Body of pancreas (tissue), 4 donors: ENCODE measurements around the gene TMCO4. TPM values are rescaled to one million over a fixed set of nuclear protein-coding genes. Genes with fewer than 3 reads are reported as not detected.
A peak's percentile ranks its signal among the peaks of the same experiment; 100 is the strongest.

Source experiments
- ATAC-seq: fragments of 150-250 bp; one replicate; pipeline ENCODE4 v1.9.1; 2016
- DNase-seq, 4 donors: peaks; one replicate each; pipeline ENCODE4 v3.0.0-alpha.2; 2019
- H3K27ac ChIP-seq, 4 donors: fragments of 200-600 bp; sonication (generic); 1 replicate in 3 of 4; 2 replicates in 1 of 4; pipeline versions ENCODE4 v1.5.1 to v1.6.1; 2016 to 2019; ENCODE audit warnings: mild to moderate bottlenecking in 1 of 4, mixed read lengths in 1 of 4, moderate library complexity in 1 of 4
- H3K27me3 ChIP-seq, 2 donors: fragments of 200-600 bp; sonication (generic); one replicate each; pipeline ENCODE4 v1.6.0; 2016; ENCODE audit warnings: mild to moderate bottlenecking in 1 of 2
- H3K36me3 ChIP-seq, 2 donors: fragments of 200-600 bp; sonication (generic); replicated peaks in 1 of 2; 2 replicates each; pipeline ENCODE4 v1.5.1; 2016; ENCODE audit warnings: low read depth in 2 of 2; ENCODE audit not compliant: insufficient read depth in 1 of 2
- H3K4me1 ChIP-seq: fragments of 200-600 bp; sonication (generic); one replicate; pipeline ENCODE4 v1.6.0; 2016
- H3K4me3 ChIP-seq, 2 donors: fragments of 200-600 bp; sonication (generic); 1 replicate in 1 of 2; 2 replicates in 1 of 2; pipeline ENCODE4 v1.5.1; 2016 to 2019
- H3K9me3 ChIP-seq, 3 donors: fragments of 200-600 bp; sonication (generic); 1 replicate in 2 of 3; 2 replicates in 1 of 3; pipeline ENCODE4 v1.5.1; 2016
- CTCF ChIP-seq, 7 experiments: fragments of 450-650 bp in 4 of 7; fragments of 200-600 bp in 3 of 7; sonication (generic) in 3 of 7; IDR thresholded peaks; one replicate each; pipeline ENCODE4 v1.5.1; 2016 to 2019; ENCODE audit warnings: antibody characterized with exemption in 7 of 7
- POLR2A ChIP-seq, 3 donors: fragments of 450-650 bp; IDR thresholded peaks; one replicate each; pipeline ENCODE4 v1.6.1; 2016; ENCODE audit warnings: antibody characterized with exemption in 3 of 3, mild to moderate bottlenecking in 2 of 3
- WGBS, 2 donors: methylation state at CpG; one replicate each; pipeline ENCODE4 v1.1.5; 2017; 5-methylcytosine and 5-hydroxymethylcytosine counted together
- intact Hi-C: fragments of 100-400 bp; cut with DNase I; formaldehyde crosslinking; loops from one replicate; pipeline ENCODE4 v1.15.1; 2023
- total RNA-seq, 2 donors: library from RNA; depleted of rRNA; stranded (reverse); fragments of >200 nt; gene quantifications; one replicate each; pipeline ENCODE4 v1.1.0, GENCODE V29; 2016

Gene TMCO4
- total RNA-seq, 2 donors from 2014 or later = 31.3 to 36.3 TPM

- TF ChIP-seq POLR2A (IDR thresholded peaks at IDR 0.05) (no peak), CTCF (IDR thresholded peaks at IDR 0.05) (no peak)
- peaks cover 0 to 22% of the 10 kb centered on the region in 2 donors for H3K36me3 ChIP-seq
- no peaks in the 10 kb centered on the region for H3K4me1 ChIP-seq
- H3K27ac ChIP-seq = no peak overlapping the region
- DNase-seq (no peak), ATAC-seq (no peak)
- WGBS, 2 donors = 94% methylated on average over 6 of the region's 6 CpGs
- H3K9me3 ChIP-seq = no peaks in the 10 kb centered on the region
- intact Hi-C loops = no loop called here
- no peak overlapping the region for H3K4me3 ChIP-seq
- no peaks in the 10 kb centered on the region for H3K27me3 ChIP-seq
Observed at GRCh38 chr1:19775317-19775716, 24.4 kb downstream of the TMCO4 start.

- TF ChIP-seq CTCF (IDR thresholded peaks at IDR 0.05) = no peak
- TF ChIP-seq POLR2A (IDR thresholded peaks at IDR 0.05) = no peak
- H3K4me3 ChIP-seq = no peak overlapping the region
- peaks cover 0 to 13% of the 10 kb centered on the region in 2 donors for H3K36me3 ChIP-seq
- no peaks in the 10 kb centered on the region for H3K4me1 ChIP-seq
- DNase-seq (no peak), ATAC-seq (no peak)
- intact Hi-C loops = no loop called here
- no peak overlapping the region for H3K27ac ChIP-seq
- WGBS, 2 donors = 72 to 74% methylated on average over 6 of the region's 6 CpGs
- no peaks in the 10 kb centered on the region for H3K27me3 ChIP-seq
- H3K9me3 ChIP-seq = no peaks in the 10 kb centered on the region
Observed at GRCh38 chr1:19774180-19774785, 25.4 kb downstream of the TMCO4 start.

GRCh38 chr1:19773485-19773884 lies 26.2 kb downstream of the TMCO4 start:
- H3K36me3 ChIP-seq = peaks cover 0 to 7% of the 10 kb centered on the region in 2 donors
- WGBS, 2 donors = 77 to 80% methylated on average over 3 to 4 of the region's 4 CpGs
- TF ChIP-seq CTCF (IDR thresholded peaks at IDR 0.05) (no peak), POLR2A (IDR thresholded peaks at IDR 0.05) (no peak)
- no peak overlapping the region for H3K4me3 ChIP-seq
- H3K4me1 ChIP-seq = no peaks in the 10 kb centered on the region
- H3K27ac ChIP-seq = no peak overlapping the region
- no peaks in the 10 kb centered on the region for H3K27me3 ChIP-seq
- ATAC-seq (no peak), DNase-seq (no peak)
- no peaks in the 10 kb centered on the region for H3K9me3 ChIP-seq
- intact Hi-C loops = no loop called here

- intact Hi-C loops = no loop called here
- Histone ChIP-seq H3K4me1 (no peaks in the 10 kb centered on the region), H3K27ac (no peak overlapping the region), H3K36me3 (peaks cover 0 to 7% of the 10 kb centered on the region in 2 donors), H3K9me3 (no peaks in the 10 kb centered on the region), H3K27me3 (no peaks in the 10 kb centered on the region), H3K4me3 (no peak overlapping the region)
- DNase-seq (peak in 2 of 4 donors; percentile 9 to 16), ATAC-seq (peak; percentile 24)
- TF ChIP-seq CTCF (IDR thresholded peaks at IDR 0.05) (no peak), POLR2A (IDR thresholded peaks at IDR 0.05) (no peak)
- 73 to 83% methylated on average over 9 of the region's 9 CpGs for WGBS, 2 donors
Observed at GRCh38 chr1:19772053-19772452, 27.7 kb downstream of the TMCO4 start.

GRCh38 chr1:19771350-19771749 lies 28.4 kb downstream of the TMCO4 start:
- no peak for TF ChIP-seq POLR2A (IDR thresholded peaks at IDR 0.05)
- TF ChIP-seq CTCF (IDR thresholded peaks at IDR 0.05) = no peak
- Histone ChIP-seq H3K36me3 (peaks cover 0 to 7% of the 10 kb centered on the region in 2 donors), H3K4me1 (no peaks in the 10 kb centered on the region), H3K4me3 (no peak overlapping the region), H3K9me3 (no peaks in the 10 kb centered on the region), H3K27ac (no peak overlapping the region), H3K27me3 (no peaks in the 10 kb centered on the region)
- intact Hi-C loops = no loop called here
- DNase-seq (no peak), ATAC-seq (no peak)
- 97 to 98% methylated on average over 6 of the region's 6 CpGs for WGBS, 2 donors
